ENCODE results near the gene RAB3C. TPM values are rescaled to one million over a fixed set of nuclear protein-coding genes. Genes with fewer than 3 reads are reported as not detected.

The RAB3C gene
- total and polyA plus RNA-seq, 9 donors: 0.11 to 17.2 (median 2.7) TPM

DNA sequence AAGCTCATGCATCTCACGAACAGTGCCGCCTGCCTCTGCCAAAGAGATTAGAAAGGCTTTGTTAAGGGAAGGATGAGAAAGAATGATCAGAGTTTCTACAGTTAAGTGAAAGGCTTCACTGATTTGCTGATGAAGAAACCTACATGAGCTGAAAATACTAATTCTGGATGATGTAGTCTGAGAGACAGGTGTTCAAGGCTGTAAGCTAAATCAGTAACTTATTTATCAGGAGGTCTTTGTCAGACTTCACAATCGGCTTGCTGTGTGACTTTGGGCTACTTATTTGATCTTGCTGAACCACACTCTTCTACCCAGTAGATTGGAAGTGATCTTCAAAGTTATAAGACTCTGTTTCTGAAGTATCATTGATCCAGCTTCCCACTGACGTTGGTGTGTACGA, 264.2 kb downstream of the RAB3C start:
- WGBS, 3 donors: 91 to 93% (median 91%) methylated on average over 5 of the region's 5 CpGs
- Histone ChIP-seq H3K27me3 (no peaks in the 10 kb centered on the region), H3K36me3 (no peaks in the 10 kb centered on the region), H3K27ac (no peak overlapping the region), H3K9me3 (no peaks in the 10 kb centered on the region), H3K4me3 (no peak overlapping the region), H3K4me1 (ENCODE audit: insufficient read depth) (no peaks in the 10 kb centered on the region)
- DNase-seq: no peak
- intact Hi-C loops (cut with DNase I): loop anchor here in 2 of 4 donors (5.0 to 10.0 kb wide), 2 partner anchors 350 to 352 kb away; partner anchors contain the start of gene GAPT (in 1 of the 2)
- TF ChIP-seq, protein P1, sequence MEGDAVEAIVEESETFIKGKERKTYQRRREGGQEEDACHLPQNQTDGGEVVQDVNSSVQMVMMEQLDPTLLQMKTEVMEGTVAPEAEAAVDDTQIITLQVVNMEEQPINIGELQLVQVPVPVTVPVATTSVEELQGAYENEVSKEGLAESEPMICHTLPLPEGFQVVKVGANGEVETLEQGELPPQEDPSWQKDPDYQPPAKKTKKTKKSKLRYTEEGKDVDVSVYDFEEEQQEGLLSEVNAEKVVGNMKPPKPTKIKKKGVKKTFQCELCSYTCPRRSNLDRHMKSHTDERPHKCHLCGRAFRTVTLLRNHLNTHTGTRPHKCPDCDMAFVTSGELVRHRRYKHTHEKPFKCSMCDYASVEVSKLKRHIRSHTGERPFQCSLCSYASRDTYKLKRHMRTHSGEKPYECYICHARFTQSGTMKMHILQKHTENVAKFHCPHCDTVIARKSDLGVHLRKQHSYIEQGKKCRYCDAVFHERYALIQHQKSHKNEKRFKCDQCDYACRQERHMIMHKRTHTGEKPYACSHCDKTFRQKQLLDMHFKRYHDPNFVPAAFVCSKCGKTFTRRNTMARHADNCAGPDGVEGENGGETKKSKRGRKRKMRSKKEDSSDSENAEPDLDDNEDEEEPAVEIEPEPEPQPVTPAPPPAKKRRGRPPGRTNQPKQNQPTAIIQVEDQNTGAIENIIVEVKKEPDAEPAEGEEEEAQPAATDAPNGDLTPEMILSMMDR (IDR thresholded peaks at IDR 0.05): no peak
- no peak for TF ChIP-seq POLR2A (IDR thresholded peaks at IDR 0.05)
- no peak for TF ChIP-seq EP300 (IDR thresholded peaks at IDR 0.05)

GRCh38 chr5:58849223-58849622, 266.3 kb downstream of the RAB3C start:
- Histone ChIP-seq H3K36me3 (no peaks in the 10 kb centered on the region), H3K27me3 (no peaks in the 10 kb centered on the region), H3K4me3 (no peak overlapping the region), H3K9me3 (no peaks in the 10 kb centered on the region), H3K27ac (no peak overlapping the region), H3K4me1 (ENCODE audit: insufficient read depth) (no peaks in the 10 kb centered on the region)
- DNase-seq: no peak
- TF ChIP-seq, protein P1 (IDR thresholded peaks at IDR 0.05): no peak
- TF ChIP-seq POLR2A (IDR thresholded peaks at IDR 0.05) (no peak), EP300 (IDR thresholded peaks at IDR 0.05) (no peak)
- intact Hi-C loops (cut with DNase I): loop anchor here in 2 of 4 donors (5.0 to 10.0 kb wide), 2 partner anchors 352 to 354 kb away; partner anchors contain the start of gene GAPT (in 1 of the 2)
- WGBS, 3 donors: 13 to 24% (median 19%) methylated on average over 1 of the region's 1 CpG

DNA sequence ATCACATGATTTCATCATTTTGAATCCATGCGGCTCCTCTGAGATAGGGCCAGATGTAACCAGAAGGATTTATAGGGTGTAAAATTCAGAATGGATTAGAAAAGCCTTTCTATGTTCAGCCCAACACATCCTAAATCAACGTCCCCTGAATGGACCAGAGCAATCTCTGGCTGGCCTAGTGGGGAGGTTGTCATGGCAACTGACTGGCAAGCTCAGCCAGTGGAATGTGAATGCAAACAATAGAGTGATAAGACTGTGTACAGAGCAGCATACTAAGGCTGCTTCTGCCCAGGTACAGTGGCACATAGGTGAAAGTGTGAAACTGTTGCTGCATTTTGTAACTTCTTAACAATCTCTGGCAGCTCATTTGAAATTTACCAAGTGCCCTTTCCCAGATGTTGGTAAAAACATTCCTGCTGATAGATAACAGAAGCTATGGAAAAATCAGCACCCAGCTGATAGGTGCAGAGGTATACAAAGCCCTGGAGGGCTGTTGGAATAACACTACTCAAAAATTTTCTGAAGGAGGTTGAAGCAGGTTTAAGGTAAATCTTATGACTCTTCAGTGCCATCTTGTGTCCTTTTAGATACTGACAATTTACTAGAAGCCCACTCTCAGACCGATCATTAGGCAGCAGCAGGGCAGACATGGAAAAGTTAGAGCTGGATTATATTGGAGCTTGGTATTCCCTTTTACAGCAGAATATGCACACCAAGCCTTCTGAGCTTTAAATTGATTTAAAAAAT, 267.2 kb downstream of the RAB3C start:
- 30 to 36% (median 32%) methylated on average over 3 of the region's 3 CpGs for WGBS, 3 donors
- H3K9me3 ChIP-seq: no peaks in the 10 kb centered on the region
- TF ChIP-seq, protein P1 (IDR thresholded peaks at IDR 0.05): peak in 2 of 3 donors; percentile 43 to 54
- TF ChIP-seq EP300 (IDR thresholded peaks at IDR 0.05): no peak
- TF ChIP-seq POLR2A (IDR thresholded peaks at IDR 0.05): no peak
- H3K4me3 ChIP-seq: no peak overlapping the region
- no peak overlapping the region for H3K27ac ChIP-seq
- H3K36me3 ChIP-seq: no peaks in the 10 kb centered on the region
- DNase-seq: no peak
- H3K27me3 ChIP-seq: no peaks in the 10 kb centered on the region
- H3K4me1 ChIP-seq (ENCODE audit: insufficient read depth): no peaks in the 10 kb centered on the region
- intact Hi-C loops (cut with DNase I): loop anchor here (5.0 to 10.0 kb wide), 2 partner anchors 353 to 355 kb away; partner anchors contain the start of gene GAPT (in 2 of the 4)

- Histone ChIP-seq H3K36me3 (no peaks in the 10 kb centered on the region), H3K27me3 (no peaks in the 10 kb centered on the region), H3K27ac (no peak overlapping the region), H3K4me1 (ENCODE audit: insufficient read depth) (no peaks in the 10 kb centered on the region), H3K9me3 (no peaks in the 10 kb centered on the region), H3K4me3 (no peak overlapping the region)
- DNase-seq: no peak
- intact Hi-C loops (cut with DNase I): loop anchor here in 2 of 4 donors (5.0 to 10.0 kb wide), 2 partner anchors 354 to 356 kb away; partner anchors contain the start of gene GAPT (in 1 of the 2)
- WGBS, 3 donors: 75 to 77% (median 76%) methylated on average over 7 of the region's 7 CpGs
- TF ChIP-seq, protein P1 (IDR thresholded peaks at IDR 0.05): no peak
- TF ChIP-seq POLR2A (IDR thresholded peaks at IDR 0.05): no peak
- no peak for TF ChIP-seq EP300 (IDR thresholded peaks at IDR 0.05)
These were observed 268.3 kb downstream of the RAB3C start for GRCh38 chr5:58851153-58851552.
